ENCODE measurements around the gene TSTD2.
"Not testable (repeated sequence)": the region's sequence is repeated elsewhere in the genome, so short reads cannot be mapped to it uniquely, and the experiment has no call there.

Gene TSTD2

GRCh38 chr9:97629156-97629555 is 4.0 kb downstream of the TSTD2 start:
- DNase-seq: no peak

GRCh38 chr9:97628668-97629067 is 4.5 kb downstream of the TSTD2 start:
- no peak for DNase-seq

GRCh38 chr9:97627624-97628023 is 5.5 kb downstream of the TSTD2 start:
- DNase-seq: no peak

- no peak for DNase-seq
Observed at GRCh38 chr9:97625620-97626019, 7.5 kb downstream of the TSTD2 start.

GRCh38 chr9:97623946-97624345 is 9.2 kb downstream of the TSTD2 start:
- DNase-seq: no peak

GRCh38 chr9:97622483-97622882 is 10.7 kb downstream of the TSTD2 start:
- not testable (repeated sequence) for DNase-seq

- DNase-seq: not testable (repeated sequence)
Observed at GRCh38 chr9:97620063-97620462, 13.1 kb downstream of the TSTD2 start.

GRCh38 chr9:97617939-97618416 is 15.2 kb downstream of the TSTD2 start:
- no peak for DNase-seq

- peak; percentile 63 for DNase-seq
Observed at GRCh38 chr9:97615439-97616072, 17.6 kb downstream of the TSTD2 start.

GRCh38 chr9:97604901-97605645 is 28.1 kb downstream of the TSTD2 start:
- no peak for DNase-seq

GRCh38 chr9:97602430-97602829 is 30.7 kb downstream of the TSTD2 start:
- no peak for DNase-seq

- no peak for DNase-seq
Observed at GRCh38 chr9:97601228-97601898, 31.8 kb downstream of the TSTD2 start.

- no peak for DNase-seq
Observed at GRCh38 chr9:97600531-97601227, 32.5 kb downstream of the TSTD2 start.

- no peak for DNase-seq
Observed at GRCh38 chr9:97599314-97599846, 33.8 kb downstream of the TSTD2 start.

- DNase-seq: peak; percentile 82
Observed at GRCh38 chr9:97598461-97599288, 34.5 kb downstream of the TSTD2 start.

- DNase-seq: no peak
Observed at GRCh38 chr9:97596906-97597305, 36.3 kb downstream of the TSTD2 start.

- peak; percentile 33 for DNase-seq
Observed at GRCh38 chr9:97594381-97594921, 38.7 kb downstream of the TSTD2 start.

- no peak for DNase-seq
Observed at GRCh38 chr9:97593960-97594359, 39.2 kb downstream of the TSTD2 start.

- no peak for DNase-seq
Observed at GRCh38 chr9:97592126-97592525, 41.0 kb downstream of the TSTD2 start.

GRCh38 chr9:97591535-97591934 is 41.6 kb downstream of the TSTD2 start:
- DNase-seq: no peak

- not testable (repeated sequence) for DNase-seq
Observed at GRCh38 chr9:97586909-97587308, 46.3 kb downstream of the TSTD2 start.

- DNase-seq: not testable (repeated sequence)
Observed at GRCh38 chr9:97584778-97585177, 48.4 kb downstream of the TSTD2 start.
